HuH-7.5 (cell line): ENCODE results near the gene NPM3.

Source experiments
- DNase-seq: peaks from one replicate; pipeline ENCODE4 v3.0.0; 2011; ENCODE audit warnings: low spot score

The NPM3 gene

DNA sequence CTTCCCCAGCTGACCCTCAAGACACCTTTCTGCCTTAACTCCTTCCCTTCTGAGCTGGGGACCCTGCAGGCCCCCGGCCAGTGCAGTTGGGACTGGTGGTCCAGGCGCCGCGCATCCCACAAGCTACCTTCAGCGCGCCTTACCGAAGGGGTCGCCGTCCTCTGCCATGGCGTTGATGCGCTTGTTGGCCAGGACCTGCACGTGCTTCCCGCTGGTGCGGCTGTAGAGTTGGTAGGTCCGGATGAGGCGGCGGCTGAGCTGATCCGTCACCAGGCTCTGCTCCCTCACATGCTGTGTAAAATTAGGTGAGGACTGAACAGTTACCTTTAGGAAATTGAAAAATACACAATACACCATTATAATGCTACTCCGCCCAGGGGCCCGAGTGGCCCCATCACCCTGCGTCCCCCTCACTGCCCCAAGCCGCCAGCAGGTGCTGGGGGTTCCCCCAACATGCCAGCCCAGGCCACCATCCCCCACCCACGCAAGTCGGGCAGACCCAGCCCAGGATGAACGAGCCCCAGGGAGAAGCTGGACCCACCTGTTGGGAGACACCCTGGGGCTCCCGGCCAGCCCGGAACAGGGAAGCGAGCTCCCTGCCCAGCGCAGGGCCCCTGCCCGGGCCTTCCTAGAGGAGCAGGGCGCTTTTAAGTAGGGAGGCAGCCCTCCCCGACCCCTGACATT is 8.5 kb downstream of the NPM3 start:
- no peak for DNase-seq

- no peak for DNase-seq
These were observed 9.2 kb downstream of the NPM3 start for GRCh38 chr10:101773923-101774588.

DNA sequence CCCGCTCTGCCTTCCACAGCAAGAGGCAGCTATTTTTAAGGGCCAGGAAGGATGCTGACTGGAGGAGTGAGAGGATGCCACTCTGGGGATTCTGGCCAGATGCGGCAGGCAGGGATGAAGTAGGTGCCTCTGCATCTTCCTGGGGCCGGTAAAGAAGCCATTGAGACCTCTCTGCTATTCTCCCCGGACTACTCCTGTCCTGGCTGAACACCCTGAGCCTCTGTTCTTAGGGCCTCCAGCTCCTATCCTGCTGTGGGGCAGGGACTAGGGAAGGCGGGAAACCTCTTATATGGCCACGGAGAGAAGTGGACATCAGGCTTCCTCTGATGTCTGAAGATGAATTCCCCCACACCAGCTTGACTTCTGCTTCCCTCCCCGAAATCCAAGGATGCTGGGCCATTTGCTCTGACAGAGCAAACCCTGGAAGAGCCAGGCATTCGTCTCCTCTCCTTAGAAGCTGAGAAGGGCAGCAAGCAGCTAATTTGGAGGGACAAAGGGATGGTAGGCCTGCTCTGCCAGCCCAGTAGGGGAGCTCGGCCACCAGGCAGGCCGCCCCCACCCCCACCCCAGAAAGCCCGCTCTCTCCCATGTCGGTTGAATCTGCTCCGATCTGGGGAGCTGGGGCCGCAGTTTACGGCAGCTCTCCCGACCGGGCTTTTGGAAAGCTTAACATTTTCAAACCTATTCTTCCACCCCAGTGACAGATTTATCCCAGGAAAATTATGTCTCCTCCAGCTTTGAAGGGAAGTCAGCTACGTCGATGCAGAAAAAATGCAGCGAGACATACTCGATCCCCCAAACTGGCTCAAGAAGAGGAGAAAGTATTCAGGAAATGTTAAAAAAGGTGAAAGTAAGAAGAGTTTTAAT is 10.1 kb downstream of the NPM3 start:
- DNase-seq, result no peak

GRCh38 chr10:101772017-101772894 is 11.0 kb downstream of the NPM3 start:
- no peak for DNase-seq

DNA sequence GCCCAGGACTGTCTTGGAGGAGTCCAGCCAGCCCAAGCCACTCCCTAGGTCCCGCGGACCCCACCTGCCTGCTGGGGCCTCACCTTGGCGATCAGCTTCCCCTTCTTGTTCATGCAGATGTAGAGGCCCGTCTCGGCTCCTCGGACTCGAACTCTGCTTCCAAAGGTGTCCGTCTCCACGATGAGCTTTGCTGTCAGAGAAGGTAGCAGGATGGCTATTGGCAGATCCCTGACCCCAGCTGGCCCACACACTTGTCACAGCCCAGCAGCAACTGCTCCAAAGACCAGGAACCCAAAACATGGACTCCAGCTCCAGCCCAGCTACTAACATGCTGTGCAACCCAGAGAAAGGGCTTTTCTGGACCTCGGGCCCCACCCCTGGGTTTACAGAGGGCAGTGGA is 11.9 kb downstream of the NPM3 start:
- DNase-seq, result no peak

GRCh38 chr10:101770331-101771215 is 12.7 kb downstream of the NPM3 start:
- DNase-seq, result no peak

DNA sequence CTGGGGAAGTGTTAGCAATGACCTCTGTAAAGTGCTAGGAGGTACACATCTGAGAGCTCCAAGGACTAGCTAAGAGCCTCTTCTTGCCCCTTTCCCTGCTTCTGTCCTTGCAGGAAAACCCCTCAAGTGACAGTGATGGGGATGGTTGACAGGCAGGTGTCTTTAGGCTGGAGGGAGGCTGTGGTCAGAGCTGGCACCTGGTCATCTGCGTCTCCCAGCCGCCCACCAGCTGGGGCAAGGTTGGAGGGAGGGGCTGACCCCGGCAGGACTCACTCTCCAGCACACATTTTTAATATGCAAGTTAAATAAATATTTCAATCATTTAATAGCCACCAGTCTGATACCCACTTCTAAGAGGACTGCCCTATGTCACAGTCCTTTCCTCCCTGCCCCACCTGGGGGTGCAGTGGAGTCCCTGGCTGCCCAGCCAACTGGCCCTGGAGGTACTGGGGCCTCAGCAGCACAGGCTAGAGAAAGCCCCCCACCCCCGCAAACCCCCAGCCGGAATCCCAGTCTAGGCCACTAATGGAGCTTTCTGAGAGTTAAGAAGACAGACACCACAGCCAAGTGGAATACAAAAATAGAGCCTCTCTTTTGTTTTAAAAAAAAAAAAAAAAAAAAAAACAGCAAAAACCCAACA is 13.6 kb downstream of the NPM3 start:
- no peak for DNase-seq

- DNase-seq, result no peak
These were observed 14.5 kb downstream of the NPM3 start for GRCh38 chr10:101768791-101769170.

DNA sequence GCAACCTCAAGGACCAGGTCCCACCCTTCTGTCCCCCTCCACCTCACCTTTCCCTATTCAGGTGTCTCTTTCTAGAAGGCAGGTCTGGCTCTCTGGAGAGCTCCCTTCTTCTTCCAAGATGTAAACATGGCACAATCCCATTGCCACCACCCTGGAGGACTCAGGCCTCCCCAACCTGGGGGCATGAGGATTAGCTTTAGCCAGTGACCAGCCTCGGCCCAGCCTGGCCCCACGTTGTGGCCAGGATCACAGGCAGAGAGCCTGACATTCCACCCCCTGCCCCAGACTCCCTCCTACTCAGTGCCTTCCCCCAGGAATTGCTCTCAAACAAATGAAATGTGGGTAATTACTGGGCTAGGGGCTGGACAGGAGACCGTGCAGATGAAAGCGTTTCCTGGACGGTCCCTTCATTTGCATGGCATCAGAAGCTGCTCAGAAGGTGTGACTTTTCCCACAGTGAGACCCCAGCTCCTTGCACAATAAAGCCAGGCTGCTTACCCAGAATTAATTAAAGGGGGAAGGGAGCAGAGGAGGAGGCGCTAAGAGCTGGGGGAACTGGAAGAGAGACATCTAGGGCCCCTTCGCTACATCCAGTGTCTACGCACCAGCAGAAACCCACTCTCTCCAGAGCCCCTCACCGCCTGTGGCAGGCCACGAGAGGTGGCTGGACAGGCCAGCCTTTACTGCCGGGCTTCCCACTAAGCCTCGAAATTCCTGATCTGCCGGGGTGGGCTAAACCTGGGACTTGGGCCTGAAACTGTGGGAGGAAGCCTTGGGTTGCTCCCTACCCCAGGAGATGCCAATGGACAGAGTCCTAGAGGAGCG is 15.1 kb downstream of the NPM3 start:
- no peak for DNase-seq

DNA sequence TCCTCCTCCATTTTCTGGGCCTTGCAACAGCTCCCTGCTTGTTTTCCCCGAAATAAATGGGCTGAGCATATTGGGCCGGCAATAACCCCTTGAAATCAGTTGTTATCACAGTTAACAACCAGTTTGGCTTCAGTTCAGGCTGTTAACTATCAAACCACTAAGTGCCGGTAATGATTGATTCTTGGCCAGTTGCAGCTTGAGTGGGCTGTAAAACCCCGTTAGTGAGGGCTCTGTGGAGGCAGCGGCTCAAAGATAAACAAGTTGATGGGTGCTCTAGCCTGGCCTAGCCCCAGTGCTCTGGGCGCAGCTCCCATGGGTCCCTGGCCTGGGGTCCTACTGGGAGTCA is 15.7 kb downstream of the NPM3 start:
- DNase-seq, result no peak

DNA sequence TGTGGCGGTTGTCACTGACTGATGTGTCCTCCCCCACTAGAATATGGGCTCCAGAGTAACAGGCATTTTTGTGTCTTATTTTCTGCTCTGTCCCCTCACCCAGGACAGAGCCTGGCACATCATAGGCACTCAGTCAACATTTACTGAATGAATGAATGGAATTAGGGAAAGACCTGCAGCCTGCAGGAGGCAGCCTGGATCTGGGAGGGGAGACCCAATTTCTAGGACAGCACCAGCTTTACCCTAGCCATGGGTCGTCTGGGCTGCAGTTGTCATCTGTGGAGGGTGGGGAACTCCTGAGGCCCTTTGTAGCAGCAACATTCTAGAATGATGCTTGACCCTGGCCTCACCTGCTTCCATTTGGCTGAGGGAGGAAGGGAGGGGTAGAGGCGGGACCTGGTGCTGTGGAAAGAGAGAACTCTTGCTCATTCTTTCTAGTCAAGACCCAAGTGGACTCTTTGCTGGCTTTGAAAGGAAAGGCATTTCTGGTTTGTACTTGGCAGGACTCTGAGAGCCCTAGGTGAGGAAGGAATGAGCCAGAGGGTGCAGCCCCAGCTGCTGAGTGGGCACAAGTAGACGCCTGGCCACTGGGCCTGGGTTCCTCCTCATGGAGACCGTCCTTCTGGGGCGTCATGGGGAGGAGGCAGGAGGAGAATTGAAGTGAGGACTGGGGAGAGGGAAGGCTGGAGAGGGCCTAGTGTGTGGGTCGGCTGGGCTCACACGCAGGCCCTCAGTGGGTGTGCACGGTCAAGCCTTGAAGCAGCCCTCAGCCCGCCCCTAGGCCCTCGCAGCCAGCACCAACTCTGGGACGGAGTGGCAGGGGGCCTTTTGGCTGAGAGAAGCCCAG is 16.3 kb downstream of the NPM3 start:
- DNase-seq, result no peak

- no peak for DNase-seq
These were observed 16.9 kb downstream of the NPM3 start for GRCh38 chr10:101766306-101766705.

DNA sequence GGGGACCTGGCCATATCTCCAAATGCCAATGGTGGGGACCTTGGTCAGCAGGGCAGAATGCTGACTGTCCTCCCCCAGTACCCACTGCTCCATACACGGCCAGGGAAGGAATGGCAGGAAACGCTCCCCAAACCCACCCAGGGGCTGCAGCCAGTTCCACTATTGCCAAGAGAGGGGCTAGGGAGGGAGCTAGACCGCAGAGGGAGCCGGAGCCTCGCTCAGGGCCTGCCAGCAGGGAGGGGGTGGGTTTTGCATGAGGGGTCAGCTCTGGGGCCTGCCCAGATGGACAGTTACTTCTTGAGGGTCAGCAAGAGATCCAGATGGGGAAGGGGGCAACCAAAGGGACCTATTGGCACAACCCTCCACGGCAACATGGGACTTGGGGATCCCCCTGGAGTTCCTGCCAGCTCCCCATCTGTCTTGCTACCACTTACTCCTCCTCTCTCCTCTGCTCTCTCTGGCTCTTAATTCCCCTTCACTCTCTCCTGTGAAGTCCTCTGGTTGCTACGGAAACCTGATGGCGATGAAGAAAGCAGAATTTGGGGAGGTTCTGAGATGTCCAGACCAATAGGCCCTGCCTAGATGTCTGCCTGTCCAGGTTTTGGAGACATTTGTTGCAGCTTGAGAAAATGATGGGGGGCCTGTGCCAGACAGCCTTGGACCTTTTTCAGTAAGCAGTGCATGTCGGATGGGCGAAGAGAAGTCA is 20.0 kb downstream of the NPM3 start:
- DNase-seq, result no peak

- DNase-seq, result no peak
These were observed 20.5 kb downstream of the NPM3 start for GRCh38 chr10:101762736-101763135.

DNA sequence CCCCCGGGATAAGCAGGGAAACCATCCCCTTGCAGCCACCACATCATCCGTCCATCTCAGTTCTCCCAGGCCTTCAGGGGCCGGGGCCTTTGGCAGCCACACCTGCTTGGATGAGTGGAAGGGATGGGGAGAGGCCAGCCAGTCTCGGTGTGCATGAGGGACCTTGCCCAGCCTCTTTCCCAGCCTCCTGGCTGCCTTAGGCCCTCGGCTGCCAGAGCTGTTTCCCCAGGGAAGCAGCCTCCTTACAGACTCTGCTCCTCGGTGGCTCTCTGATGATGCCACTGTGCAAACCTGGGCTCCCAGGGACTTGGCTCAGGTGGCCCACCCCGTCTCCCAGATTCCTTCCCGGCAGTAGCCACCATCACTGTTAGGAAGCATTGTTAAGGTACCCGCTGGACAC is 22.0 kb downstream of the NPM3 start:
- no peak for DNase-seq

DNA sequence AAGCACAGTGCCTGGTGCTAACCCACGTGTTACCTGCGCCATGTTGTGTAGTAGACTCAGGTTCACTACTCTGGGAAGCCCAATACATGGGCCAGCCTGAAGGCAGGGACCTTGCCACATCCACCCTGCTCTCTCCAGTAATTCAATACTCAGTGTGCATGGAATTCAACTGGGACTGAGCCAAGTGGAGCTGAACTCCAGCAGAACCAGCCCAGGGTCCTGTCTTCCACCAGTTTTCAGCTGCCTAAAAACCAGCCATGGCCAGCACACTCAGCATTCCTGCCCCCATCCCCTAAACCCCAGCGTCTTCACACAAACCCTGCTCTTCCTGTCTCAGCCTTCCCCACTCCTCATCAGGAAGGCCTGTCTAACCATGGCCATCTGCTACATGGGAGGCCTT is 22.7 kb downstream of the NPM3 start:
- no peak for DNase-seq

DNA sequence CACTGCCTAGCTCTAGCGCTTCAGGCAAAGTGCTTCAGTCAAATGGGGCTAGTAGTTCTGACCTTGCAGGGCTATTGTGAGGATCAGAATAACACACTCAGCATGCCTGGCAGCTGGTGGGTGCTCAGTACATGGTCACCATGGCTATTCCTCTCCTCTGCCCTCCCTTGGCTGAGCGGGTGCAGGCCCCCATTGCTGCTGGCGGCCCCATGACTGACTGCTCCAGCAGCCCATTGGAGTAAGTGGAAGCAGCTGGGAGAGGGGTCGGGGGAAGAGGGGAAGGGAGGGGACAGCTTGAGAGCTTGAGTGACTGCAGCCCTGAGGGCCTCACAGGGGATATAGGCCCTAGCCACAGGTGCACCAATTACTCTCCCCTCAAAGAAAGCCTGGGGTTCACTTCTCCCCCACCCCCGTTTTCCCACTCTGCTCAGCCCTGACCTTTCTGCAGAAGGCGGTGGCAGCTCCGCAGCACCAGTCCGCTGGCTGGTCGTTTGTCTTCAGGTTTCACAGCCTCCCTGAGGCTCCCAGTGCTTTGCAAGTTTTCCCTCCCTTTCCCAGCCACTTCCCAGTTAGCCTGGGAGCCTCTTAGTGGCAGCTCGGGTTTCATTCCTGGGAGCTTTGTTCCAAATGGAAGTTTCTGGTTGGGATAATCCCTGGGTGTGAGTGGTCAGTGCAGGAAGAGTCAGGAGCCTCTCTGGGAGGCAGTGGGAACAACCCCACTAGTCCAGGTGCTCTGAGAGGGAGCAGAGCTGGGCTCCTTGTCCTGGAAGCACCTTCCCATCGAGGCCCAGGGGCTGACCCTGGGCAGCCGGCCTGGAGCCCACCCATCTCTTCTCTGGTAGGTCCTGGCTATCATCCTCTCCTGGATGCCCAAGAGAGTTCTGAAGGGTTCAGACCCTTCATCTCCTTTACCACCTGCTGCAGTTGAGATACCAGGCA is 23.7 kb downstream of the NPM3 start:
- DNase-seq, result no peak
